HCT116 (cell line): ENCODE data around the gene BAHD1. TPM values are rescaled to one million over a fixed set of nuclear protein-coding genes. Genes with fewer than 3 reads are reported as not detected.

ENCODE experiments used
- ATAC-seq: fragments of 200-7000 bp; cut with Tn5 transposase; 2 replicates; pipeline ENCODE4 v1.9.1; 2020; ENCODE audit warnings: mild to moderate bottlenecking, moderate library complexity
- BruUV-seq: library from RNA; stranded (reverse); fragments of 400-500 nt; replicated peaks from 2 replicates; lab custom pipeline; 2021; lab: Mats Ljungman, UMichigan
- CTCF ChIA-PET: fragments of 300-600 bp; sonication (Branson Sonifier 250); formaldehyde crosslinking; loops from one replicate; lab custom pipeline; 2021; ENCODE audit warnings: antibody characterized with exemption; lab: Charles Lee
- POLR2A ChIA-PET: fragments of 300-600, 350-600 bp; sonication (Branson Sonifier 250); formaldehyde crosslinking; loops from one replicate; lab custom pipeline; 2021; ENCODE audit warnings: antibody characterized with exemption; lab: Charles Lee
- RAD21 ChIA-PET, 2 experiments: fragments of 300-600 bp; sonication (Branson Sonifier 250); formaldehyde crosslinking; loops; one replicate each; lab custom pipeline; 2023; ENCODE audit warnings: low total read pairs in 2 of 2; ENCODE audit not compliant: uncharacterized antibody in 2 of 2, unreplicated experiment in 2 of 2, low non-redundant PET in 1 of 2; lab: Charles Lee
- DNase-seq: peaks from one replicate; pipeline ENCODE4 v3.0.0-alpha.2; 2010; ENCODE audit warnings: low read depth, low spot score
- H2AFZ ChIP-seq: fragments of 200-600 bp; shearing (Covaris generic), sonication (generic); 2 replicates; pipeline ENCODE4 v1.6.1; 2017; ENCODE audit warnings: low read depth, mixed run types, mixed read lengths, antibody characterized with exemption, low read length; ENCODE audit not compliant: poor library complexity, severe bottlenecking
- H3K27ac ChIP-seq: 2 replicates; pipeline ENCODE4 v1.5.1; 2012; ENCODE audit warnings: low read depth, low read length
- H3K27me3 ChIP-seq: fragments of 200-600 bp; sonication (generic); 2 replicates; pipeline ENCODE4 v1.6.1; 2016; ENCODE audit warnings: mixed run types, low read length, mixed read lengths; ENCODE audit not compliant: insufficient read depth
- H3K36me3 ChIP-seq, 2 experiments: fragments of 200-500 bp in 1 of 2; fragments of 200-600 bp in 1 of 2; sonication (Bioruptor generic) in 1 of 2; sonication (generic) in 1 of 2; 2 replicates each; pipeline versions ENCODE4 v1.5.1 to v1.6.1; 2014 to 2016; ENCODE audit warnings: low read length in 2 of 2, inconsistent platforms in 1 of 2, mixed read lengths in 1 of 2, mixed run types in 1 of 2; ENCODE audit not compliant: insufficient read depth in 2 of 2, control insufficient read depth in 1 of 2
- H3K4me1 ChIP-seq, 2 experiments: fragments of 200-600 bp in 1 of 2; sonication (generic) in 1 of 2; 2 replicates each; pipeline versions ENCODE4 v1.5.1 to v1.6.1; 2012 to 2017; ENCODE audit warnings: low read length in 2 of 2, inconsistent platforms in 1 of 2, mild to moderate bottlenecking in 1 of 2, mixed read lengths in 1 of 2, mixed run types in 1 of 2, moderate library complexity in 1 of 2; ENCODE audit not compliant: insufficient read depth in 2 of 2, control insufficient read depth in 1 of 2
- H3K4me2 ChIP-seq: fragments of 200-600 bp; sonication (generic); 2 replicates; pipeline ENCODE4 v1.6.1; 2017; ENCODE audit warnings: mixed run types, low read length, mixed read lengths
- H3K4me3 ChIP-seq, 2 experiments: fragments of 200-600 bp in 1 of 2; sonication (generic) in 1 of 2; replicated peaks in 1 of 2; 2 replicates each; pipeline ENCODE4 v1.5.1; 2011 to 2016; ENCODE audit warnings: low read length in 2 of 2, control low read depth in 1 of 2, low read depth in 1 of 2, mild to moderate bottlenecking in 1 of 2, mixed read lengths in 1 of 2, mixed run types in 1 of 2
- H3K79me2 ChIP-seq: fragments of 200-600 bp; sonication (generic); 2 replicates; pipeline ENCODE4 v1.6.1; 2017; ENCODE audit warnings: mild to moderate bottlenecking, mixed run types, low read length, moderate library complexity, mixed read lengths; ENCODE audit not compliant: insufficient read depth
- H3K9ac ChIP-seq: fragments of 200-600 bp; sonication (generic); 2 replicates; pipeline ENCODE4 v1.6.1; 2016; ENCODE audit warnings: low read length, mixed read lengths
- H3K9me2 ChIP-seq: fragments of 200-600 bp; sonication (generic), shearing (Covaris generic); 2 replicates; pipeline ENCODE4 v1.6.1; 2017; ENCODE audit warnings: mixed run types, mild to moderate bottlenecking, moderate library complexity; ENCODE audit not compliant: insufficient read depth
- H3K9me3 ChIP-seq, 2 experiments: fragments of 200-500 bp in 1 of 2; fragments of 200-600 bp in 1 of 2; sonication (Bioruptor generic) in 1 of 2; sonication (generic) in 1 of 2; 2 replicates each; pipeline ENCODE4 v1.6.1; 2014 to 2017; ENCODE audit warnings: low read length in 2 of 2, mixed read lengths in 2 of 2, inconsistent platforms in 1 of 2, low read depth in 1 of 2, mild to moderate bottlenecking in 1 of 2, mixed run types in 1 of 2, moderate library complexity in 1 of 2; ENCODE audit not compliant: control insufficient read depth in 1 of 2, insufficient read depth in 1 of 2
- H4K20me1 ChIP-seq: fragments of 200-600 bp; sonication (generic), shearing (Covaris generic); 2 replicates; pipeline ENCODE4 v1.6.1; 2017; ENCODE audit warnings: mixed run types, mild to moderate bottlenecking, moderate library complexity; ENCODE audit not compliant: insufficient read depth
- EZH2phosphoT487 ChIP-seq: fragments of 200-600 bp; IDR thresholded peaks from 2 replicates; pipeline ENCODE4 v1.6.1; 2018; ENCODE audit warnings: antibody characterized with exemption, borderline replicate concordance
- POLR2AphosphoS5 ChIP-seq: IDR thresholded peaks from 2 replicates; pipeline ENCODE4 v1.6.1; 2011; ENCODE audit warnings: mild to moderate bottlenecking, low read depth, low read length, moderate library complexity
- YY1 ChIP-seq: IDR thresholded peaks from 2 replicates; pipeline ENCODE4 v1.6.1; 2011; ENCODE audit warnings: low read length, low read depth, moderate library complexity, mild to moderate bottlenecking; ENCODE audit not compliant: insufficient replicate concordance; ENCODE audit errors: extremely low read depth
- ZFX ChIP-seq: fragments of 450-650 bp; IDR thresholded peaks from 2 replicates; pipeline ENCODE4 v1.6.1; 2017
- intact Hi-C: fragments of 100-400 bp; cut with micrococcal nuclease; formaldehyde crosslinking; loops from 2 replicates; pipeline ENCODE4 v1.10.0; 2022
- total RNA-seq: library from RNA; stranded (reverse); gene quantifications from one replicate; pipeline ENCODE4 v1.2.1, GENCODE V29; 2021; ENCODE audit not compliant: unreplicated experiment
- TF ChIP-seq, protein P1 (sequence below): IDR thresholded peaks from 2 replicates; pipeline ENCODE4 v1.6.1; 2012; ENCODE audit warnings: low read depth
- TF ChIP-seq, protein P2 (sequence below), 3 experiments: fragments of 200-600 bp in 1 of 3; sonication (generic) in 1 of 3; IDR thresholded peaks in 2 of 3; conservative IDR thresholded peaks in 1 of 3; 2 replicates each; pipeline ENCODE4 v1.5.1; 2012 to 2017; ENCODE audit warnings: low read depth in 2 of 3, low read length in 2 of 3, antibody characterized with exemption in 1 of 3, borderline replicate concordance in 1 of 3, control low read depth in 1 of 3, mild to moderate bottlenecking in 1 of 3, mixed read lengths in 1 of 3, mixed run types in 1 of 3, moderate library complexity in 1 of 3; ENCODE audit not compliant: insufficient read depth in 1 of 3

Gene BAHD1
- total RNA-seq, 1 experiment from 2014 or later, result 25.0 TPM

- ChIA-PET CTCF (no interaction called here), POLR2A (no interaction called here), RAD21 (no interaction called here)
- BruUV-seq, result TSS peak; percentile 21
- Histone ChIP-seq H3K4me2 (no peak overlapping the region), H3K36me3 (peaks cover 40 to 42% of the 10 kb centered on the region in 2 experiments), H3K4me3 (no peak overlapping the region), H3K27me3 (no peaks in the 10 kb centered on the region), H3K4me1 (no peaks in the 10 kb centered on the region), H3K9me2 (no peaks in the 10 kb centered on the region), H3K9me3 (no peaks in the 10 kb centered on the region), H4K20me1 (no peaks in the 10 kb centered on the region), H3K79me2 (no peaks in the 10 kb centered on the region), H2AFZ (no peak overlapping the region), H3K9ac (no peak overlapping the region), H3K27ac (no peak overlapping the region)
- TF ChIP-seq YY1 (no peak), ZFX (no peak), EZH2phosphoT487 (no peak)
- intact Hi-C loops, result no loop called here
- DNase-seq, result no peak
- no peak for ATAC-seq
Measured at GRCh38 chr15:40392986-40393948, 47.5 kb upstream of the BAHD1 start.

DNA sequence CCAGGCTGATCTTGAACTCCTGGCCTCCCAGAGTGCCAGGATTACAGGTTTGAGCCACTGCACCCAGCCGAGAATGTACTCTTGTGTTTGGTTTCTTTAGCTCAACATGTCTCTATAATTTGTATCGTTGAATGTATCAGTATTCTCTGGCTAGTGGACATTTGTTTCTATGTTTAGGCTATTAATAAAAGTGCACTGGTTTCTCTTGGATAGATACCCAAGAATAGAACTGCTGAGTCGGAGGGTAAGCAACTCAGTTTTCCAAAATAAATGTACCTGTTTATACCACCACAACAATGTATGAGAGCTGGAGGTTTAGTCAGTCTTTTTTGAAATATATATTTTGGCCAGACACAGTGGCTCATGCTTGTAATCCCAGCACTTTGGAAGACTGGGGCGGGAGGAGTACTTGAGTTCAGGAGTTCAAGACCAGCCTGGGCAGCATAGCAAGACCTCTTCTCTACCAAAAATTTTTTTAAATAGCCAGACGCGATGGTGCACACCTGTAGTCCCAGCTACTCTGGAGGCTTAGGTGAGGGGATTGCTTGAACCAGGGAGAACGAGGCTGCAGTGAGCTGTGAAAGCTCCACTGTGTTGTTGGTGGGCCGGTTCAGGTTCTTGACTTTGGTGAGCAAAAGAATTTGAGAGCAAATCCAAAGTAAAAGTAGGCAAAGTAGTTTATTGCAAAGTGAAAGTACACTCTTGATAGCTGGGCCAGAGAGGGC lies 42.9 kb upstream of the BAHD1 start:
- H3K9ac ChIP-seq, result no peak overlapping the region
- H3K4me2 ChIP-seq, result no peak overlapping the region
- H3K4me3 ChIP-seq, result no peak overlapping the region
- RAD21 ChIA-PET, result no interaction called here
- intact Hi-C loops, result no loop called here
- BruUV-seq, result no TSS peak
- no peaks in the 10 kb centered on the region for H4K20me1 ChIP-seq
- H3K4me1 ChIP-seq, result no peaks in the 10 kb centered on the region
- no peaks in the 10 kb centered on the region for H3K9me2 ChIP-seq
- POLR2A ChIA-PET, result interaction anchor here (0.9 kb wide), 1 partner anchor 8 kb away, joined by 4 read pairs; the partner anchor contains the start of gene IVD
- no peak overlapping the region for H2AFZ ChIP-seq
- no peaks in the 10 kb centered on the region for H3K9me3 ChIP-seq
- TF ChIP-seq, protein P1, sequence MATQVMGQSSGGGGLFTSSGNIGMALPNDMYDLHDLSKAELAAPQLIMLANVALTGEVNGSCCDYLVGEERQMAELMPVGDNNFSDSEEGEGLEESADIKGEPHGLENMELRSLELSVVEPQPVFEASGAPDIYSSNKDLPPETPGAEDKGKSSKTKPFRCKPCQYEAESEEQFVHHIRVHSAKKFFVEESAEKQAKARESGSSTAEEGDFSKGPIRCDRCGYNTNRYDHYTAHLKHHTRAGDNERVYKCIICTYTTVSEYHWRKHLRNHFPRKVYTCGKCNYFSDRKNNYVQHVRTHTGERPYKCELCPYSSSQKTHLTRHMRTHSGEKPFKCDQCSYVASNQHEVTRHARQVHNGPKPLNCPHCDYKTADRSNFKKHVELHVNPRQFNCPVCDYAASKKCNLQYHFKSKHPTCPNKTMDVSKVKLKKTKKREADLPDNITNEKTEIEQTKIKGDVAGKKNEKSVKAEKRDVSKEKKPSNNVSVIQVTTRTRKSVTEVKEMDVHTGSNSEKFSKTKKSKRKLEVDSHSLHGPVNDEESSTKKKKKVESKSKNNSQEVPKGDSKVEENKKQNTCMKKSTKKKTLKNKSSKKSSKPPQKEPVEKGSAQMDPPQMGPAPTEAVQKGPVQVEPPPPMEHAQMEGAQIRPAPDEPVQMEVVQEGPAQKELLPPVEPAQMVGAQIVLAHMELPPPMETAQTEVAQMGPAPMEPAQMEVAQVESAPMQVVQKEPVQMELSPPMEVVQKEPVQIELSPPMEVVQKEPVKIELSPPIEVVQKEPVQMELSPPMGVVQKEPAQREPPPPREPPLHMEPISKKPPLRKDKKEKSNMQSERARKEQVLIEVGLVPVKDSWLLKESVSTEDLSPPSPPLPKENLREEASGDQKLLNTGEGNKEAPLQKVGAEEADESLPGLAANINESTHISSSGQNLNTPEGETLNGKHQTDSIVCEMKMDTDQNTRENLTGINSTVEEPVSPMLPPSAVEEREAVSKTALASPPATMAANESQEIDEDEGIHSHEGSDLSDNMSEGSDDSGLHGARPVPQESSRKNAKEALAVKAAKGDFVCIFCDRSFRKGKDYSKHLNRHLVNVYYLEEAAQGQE, result no peak
- TF ChIP-seq, protein P2, sequence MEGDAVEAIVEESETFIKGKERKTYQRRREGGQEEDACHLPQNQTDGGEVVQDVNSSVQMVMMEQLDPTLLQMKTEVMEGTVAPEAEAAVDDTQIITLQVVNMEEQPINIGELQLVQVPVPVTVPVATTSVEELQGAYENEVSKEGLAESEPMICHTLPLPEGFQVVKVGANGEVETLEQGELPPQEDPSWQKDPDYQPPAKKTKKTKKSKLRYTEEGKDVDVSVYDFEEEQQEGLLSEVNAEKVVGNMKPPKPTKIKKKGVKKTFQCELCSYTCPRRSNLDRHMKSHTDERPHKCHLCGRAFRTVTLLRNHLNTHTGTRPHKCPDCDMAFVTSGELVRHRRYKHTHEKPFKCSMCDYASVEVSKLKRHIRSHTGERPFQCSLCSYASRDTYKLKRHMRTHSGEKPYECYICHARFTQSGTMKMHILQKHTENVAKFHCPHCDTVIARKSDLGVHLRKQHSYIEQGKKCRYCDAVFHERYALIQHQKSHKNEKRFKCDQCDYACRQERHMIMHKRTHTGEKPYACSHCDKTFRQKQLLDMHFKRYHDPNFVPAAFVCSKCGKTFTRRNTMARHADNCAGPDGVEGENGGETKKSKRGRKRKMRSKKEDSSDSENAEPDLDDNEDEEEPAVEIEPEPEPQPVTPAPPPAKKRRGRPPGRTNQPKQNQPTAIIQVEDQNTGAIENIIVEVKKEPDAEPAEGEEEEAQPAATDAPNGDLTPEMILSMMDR (IDR thresholded peaks at IDR 0.05 in 2 of 3, conservative IDR thresholded peaks at IDR 0.05 in 1 of 3; ENCODE audit: borderline replicate concordance in 1 of 3, insufficient read depth in 1 of 3, low read depth in 2 of 3, low read length in 2 of 3), result no peak
- TF ChIP-seq POLR2AphosphoS5, result no peak
- DNase-seq (no peak), ATAC-seq (no peak)
- no peaks in the 10 kb centered on the region for H3K79me2 ChIP-seq
- CTCF ChIA-PET, result interaction anchor here (1.1 to 1.2 kb wide), 2 partner anchors 30 to 60 kb away, joined by 3 read pairs; no protein-coding TSS in a partner anchor
- peaks cover 11% of the 10 kb centered on the region in 2 experiments; a peak in 3 of 4 replicates for H3K36me3 ChIP-seq
- H3K27ac ChIP-seq, result no peak overlapping the region
- H3K27me3 ChIP-seq, result no peaks in the 10 kb centered on the region
